ENCODE data around the gene GNB1.
"Not testable (repeated sequence)": the region's sequence is repeated elsewhere in the genome, so short reads cannot be mapped to it uniquely, and the experiment has no call there.

GNB1 gene

DNA sequence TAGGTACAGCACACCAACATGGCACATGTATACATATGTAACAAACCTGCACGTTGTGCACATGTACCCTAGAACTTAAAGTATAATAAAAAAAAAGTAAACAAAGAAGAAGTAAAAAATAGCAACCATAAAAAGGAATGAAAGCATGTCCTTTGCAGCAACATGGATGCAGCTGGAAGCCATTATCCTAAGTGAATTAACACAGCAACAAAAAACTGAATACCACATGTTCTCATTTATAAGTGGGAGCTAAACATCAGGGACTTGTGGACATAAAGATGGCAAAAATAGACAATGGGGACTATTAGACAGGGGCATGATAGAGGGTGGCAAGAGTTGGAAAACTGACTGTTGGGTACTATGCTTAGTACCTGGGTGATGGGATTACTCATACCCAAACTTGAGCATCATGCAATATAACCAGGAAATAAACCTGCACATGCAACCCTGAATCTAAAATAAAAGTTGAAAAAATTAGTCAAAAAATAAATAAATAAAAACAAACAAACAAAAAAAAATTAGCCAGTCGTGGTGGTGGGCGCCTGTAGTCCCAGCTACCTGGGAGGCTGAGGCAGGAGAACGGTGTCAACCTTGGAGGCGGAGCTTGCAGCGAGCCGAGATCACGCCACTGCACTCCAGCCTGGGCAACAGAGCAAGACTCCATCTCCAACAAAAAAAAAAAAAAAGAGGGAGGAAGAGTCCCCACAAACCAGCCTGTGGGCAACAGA lies 30.8 kb downstream of the GNB1 start:
- DNase-seq (ENCODE audit: low read depth, low spot score), result not testable (repeated sequence)

DNA sequence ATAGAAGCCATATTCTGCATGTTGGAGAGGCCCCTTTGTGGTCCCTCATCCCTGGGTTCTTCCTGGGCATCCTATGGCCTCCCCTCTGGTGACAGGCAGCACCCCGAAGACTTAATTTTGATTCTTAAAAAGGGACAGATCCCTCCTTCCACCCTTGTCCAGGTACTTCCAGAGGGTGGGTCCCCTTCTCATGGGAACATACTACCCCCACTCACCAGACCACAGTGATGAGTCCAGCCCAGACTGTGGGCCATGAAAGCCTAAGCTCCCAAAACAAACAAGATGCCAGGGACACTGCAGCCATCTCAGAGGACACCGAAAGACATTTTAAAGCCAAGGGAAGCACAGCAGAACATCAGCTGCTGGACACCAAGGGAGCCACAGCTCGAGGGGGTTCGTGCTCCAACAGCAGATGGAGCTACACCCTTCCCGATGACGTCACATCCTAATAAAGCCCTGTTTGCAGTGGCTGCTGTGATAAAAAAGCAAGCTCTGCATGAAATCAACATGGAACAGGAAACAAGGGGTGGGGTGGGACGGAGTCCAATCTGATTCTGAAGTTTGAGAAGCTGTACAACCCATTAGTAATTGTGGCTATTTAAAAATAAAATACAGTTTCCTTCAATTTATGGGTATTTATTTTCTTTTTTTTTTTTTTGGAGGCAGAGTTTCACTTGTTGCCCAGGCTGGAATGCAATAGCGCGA lies 32.4 kb downstream of the GNB1 start:
- DNase-seq (ENCODE audit: low read depth, low spot score), result no peak

DNA sequence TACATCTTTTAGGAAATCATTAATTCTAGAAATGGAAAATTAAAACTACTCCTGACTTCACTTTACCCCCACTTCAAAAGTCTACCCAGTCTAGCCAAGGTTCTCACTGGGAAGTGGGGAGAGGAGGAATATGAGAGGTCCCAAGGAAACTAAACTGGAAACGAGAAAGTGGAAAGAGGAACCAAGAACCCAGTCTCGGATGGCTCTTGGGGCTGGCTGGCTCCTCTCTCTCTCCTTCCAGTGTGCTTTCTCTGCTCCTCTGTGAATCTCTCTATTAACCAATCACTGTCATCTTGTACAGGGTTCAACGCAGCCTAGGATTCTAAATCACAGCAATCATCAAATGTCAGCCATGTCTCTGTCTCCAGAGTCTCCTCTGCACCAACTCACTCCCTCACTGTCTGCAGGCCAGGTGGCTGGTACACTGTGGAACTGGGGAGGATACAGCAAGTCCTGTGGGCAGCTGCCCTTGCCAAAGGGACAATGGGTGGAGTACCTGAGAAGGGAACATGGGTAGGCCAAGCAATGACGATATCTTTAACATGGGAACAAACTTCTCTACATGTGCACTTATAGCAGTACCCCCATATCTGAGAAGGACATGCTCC lies 33.7 kb downstream of the GNB1 start:
- DNase-seq (ENCODE audit: low read depth, low spot score), result no peak

DNA sequence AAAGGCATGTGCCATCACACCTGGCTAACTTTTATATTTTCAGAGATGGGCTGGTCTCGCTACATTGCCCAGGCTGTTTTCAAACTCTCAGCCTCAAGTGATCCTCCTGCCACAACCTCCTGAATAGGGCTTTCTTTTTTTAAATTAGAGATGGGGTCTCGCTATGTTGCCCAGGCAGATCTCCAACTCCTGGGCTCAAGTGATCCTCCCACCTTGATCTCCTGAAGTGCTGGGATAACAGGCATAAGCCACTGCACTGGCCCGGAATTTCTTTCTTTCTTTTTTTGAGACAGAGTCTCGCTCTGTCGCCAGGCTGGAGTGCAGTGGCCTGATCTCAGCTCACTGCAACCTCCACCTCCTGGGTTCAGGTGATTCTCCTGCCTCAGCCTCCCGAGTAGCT lies 34.7 kb downstream of the GNB1 start:
- not testable (repeated sequence) for DNase-seq (ENCODE audit: low read depth, low spot score)

DNA sequence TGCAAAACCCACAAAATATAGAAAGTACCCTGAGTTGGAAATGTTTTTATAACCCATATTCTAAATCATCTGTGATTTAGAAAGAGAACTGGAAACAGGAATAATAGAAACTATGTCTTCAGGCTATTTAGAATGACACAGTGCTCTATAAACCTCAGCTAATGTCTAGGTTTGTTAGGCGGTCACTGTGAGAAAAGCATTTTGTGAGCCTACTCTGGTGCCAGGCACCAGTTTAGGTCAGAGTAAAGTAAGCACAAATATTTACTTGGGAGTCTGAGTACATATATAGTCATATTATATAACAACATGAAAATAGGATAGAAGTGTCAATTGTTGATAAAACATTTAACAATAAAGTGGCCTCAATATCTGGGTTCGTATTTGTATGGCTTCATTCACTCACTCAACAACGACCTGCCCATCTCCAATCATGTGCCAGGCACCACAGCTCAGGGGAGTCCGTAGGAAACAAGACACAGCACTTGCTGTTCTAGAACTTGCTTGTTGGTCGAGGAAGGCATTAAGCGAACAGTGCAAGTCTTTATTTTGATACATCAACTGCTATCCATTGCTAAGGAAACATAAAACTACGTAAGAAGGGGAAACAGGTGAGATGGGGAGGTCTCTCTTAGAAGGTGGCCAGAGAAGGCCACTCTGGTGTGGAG lies 37.2 kb downstream of the GNB1 start:
- no peak for DNase-seq (ENCODE audit: low read depth, low spot score)

DNA sequence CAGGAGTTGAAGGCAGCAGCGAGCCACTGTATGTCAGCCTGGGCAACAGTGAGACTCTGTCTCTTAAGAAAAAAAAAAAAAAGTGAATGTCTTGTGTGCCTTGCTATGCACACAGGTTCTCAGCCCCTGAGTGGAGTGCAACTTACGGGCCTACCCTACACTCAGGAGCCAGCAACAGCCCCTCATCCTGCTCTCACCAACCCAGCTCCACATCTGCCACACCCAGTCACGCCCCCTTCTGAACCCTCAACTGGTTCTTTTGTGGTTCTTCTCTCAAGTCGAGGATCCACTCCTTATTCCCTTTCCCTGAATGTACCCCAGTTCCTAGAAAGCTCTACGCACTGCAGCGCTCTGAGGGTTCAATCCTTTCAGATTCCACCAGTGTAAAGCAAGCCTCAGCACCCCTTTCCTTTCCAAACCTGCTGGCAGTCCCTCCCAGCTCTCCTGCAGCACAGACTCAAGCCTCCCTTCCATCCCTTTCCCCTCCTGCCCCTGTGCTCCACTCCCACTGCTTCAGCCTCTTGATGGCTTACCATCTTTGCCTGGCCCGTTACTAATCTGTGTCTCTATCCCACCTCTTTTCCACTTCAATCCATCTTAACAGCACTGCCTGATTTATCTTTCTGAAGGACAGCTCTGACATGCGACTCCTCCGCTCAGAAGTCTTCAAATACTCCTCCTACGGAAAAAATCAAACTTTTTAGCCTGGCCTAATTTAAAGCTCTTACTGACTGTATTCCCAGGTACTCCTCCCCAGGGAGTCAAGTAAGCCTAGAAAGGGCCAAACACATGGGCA lies 38.1 kb downstream of the GNB1 start:
- no peak for DNase-seq (ENCODE audit: low read depth, low spot score)

DNA sequence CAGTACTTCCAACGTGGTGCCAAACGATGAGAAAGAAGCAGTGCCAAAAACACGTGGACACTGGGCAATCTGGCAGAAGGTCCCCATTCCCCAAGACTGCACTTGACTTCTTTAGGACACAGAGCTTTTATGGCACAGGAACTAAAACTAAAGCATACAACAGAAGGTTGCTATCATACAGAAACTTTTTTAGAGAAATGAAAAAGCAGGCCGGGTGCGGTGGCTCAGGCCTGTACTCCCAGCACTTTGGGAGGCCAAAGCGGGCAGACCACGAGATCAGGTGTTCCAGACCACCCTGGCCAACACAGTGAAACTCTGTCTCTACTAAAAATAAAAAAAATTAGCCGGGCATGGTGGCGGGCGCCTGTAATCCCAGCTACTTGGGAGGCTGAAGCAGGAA lies 43.0 kb downstream of the GNB1 start:
- no peak for DNase-seq (ENCODE audit: low read depth, low spot score)

DNA sequence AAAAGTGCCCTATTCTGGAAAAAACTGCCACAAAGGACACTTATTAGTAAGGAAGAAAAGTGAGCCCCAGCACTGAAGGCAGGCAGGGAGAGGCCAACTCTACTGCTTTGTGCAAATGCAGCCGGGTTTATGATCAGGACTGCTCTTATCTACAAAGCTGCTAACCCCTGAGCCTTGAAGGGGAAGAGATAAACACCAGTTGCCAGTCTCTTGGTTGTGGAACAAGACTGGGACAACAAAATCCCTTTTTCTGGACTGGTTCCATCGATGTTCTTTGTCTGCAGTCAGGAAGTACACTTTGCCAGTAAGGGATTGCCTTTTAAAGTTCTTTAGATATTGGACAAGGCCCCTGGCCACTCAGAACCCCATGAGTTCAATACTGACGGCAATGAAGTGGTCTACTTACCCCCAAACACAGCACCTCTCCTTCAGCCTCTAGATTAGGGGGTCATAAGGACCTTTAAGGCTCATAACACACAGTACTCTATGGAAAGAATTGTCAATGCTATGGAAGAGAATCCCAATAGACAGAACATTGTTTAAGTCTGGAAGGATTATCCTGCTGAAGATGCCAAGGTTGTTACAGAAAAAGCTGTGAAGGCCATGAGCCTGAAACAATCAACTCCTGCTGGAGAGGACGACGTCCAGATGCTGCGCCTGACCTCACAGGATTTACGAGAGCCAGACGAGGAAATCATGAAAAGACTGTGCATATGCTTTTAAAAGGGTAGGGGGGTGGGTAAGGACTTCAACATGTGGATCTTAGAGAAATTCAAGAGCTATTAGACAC lies 43.6 kb downstream of the GNB1 start:
- no peak for DNase-seq (ENCODE audit: low read depth, low spot score)

DNA sequence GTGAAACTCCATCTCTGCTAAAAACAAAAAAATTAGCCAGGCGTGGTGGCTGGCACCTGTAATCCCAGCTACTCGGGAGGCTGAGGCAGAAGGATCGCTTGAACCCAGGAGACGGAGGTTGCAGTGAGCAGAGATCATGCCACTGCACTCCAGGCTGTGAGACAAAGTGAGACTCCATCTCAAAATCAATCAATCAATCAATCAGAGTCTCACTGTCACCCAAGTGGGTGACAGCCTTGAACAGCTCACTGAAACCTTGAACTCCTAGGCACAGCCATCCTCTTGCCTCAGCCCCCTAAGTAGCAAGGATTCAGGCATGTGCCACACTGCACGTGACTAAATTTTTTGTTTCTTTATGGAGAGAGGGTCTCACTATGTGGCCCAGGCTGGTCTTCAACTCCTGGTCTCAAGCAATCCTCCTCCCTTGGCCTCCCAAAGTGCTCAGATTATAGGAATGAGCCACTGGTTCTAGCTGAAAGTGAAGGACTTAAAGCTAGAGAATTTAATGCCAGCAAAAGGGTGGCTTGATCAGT lies 44.4 kb downstream of the GNB1 start:
- DNase-seq (ENCODE audit: low read depth, low spot score), result no peak

DNA sequence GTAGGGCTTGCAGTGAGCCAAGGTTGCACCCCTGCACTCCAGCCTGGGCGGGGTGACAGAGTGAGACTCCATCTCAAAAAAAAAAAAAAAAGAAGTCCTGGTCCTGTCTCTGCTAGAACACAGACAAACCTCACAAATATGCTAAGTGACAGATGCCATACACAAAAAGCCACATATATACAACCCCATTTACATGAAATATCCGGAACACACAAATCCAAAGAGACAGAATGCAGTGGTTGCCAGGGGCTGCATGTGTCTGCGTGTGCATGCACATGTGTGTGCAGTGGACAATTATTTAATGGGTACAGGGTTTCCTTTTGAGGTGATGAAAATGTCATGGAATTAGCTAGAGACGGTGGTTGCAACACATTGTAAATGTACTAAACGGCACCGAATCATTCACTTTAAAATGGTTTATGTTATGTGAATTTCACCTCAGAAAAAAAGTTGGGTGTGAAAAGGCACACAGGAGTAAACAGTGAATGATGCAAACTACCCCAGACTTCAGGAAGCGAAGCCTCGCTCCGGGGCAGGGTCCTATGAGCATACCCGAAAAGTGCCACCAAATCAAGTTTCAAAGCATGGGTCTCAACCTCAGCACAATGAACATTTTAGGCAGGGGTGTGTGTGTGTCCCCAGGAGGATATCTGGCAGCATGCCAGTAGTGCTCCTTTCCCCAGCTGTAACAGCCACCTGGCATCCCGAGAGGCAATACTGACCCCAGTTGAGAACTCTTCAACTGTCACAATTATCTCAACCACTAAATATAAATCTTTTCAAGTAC lies 48.3 kb downstream of the GNB1 start:
- DNase-seq (ENCODE audit: low read depth, low spot score), result no peak

DNA sequence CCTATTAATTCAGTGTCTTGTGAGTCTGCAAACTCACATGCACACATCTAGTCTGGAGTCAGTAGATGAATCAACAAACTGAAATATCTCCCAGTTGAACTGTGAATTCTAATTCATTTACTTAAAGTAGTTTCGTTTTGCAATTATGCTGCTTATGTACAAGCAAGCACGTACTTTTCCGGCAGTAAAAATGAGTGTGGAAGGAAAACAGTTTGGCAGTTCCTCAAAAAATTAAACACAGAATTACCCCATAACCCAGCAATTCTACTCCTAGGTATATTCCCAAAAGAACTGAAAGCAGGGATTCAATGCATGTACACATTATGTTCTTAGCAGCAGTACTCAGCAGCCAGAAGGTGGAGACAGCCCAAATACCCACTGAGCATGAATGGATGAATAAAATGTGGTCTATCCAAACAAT lies 49.3 kb downstream of the GNB1 start:
- no peak for DNase-seq (ENCODE audit: low read depth, low spot score)

DNA sequence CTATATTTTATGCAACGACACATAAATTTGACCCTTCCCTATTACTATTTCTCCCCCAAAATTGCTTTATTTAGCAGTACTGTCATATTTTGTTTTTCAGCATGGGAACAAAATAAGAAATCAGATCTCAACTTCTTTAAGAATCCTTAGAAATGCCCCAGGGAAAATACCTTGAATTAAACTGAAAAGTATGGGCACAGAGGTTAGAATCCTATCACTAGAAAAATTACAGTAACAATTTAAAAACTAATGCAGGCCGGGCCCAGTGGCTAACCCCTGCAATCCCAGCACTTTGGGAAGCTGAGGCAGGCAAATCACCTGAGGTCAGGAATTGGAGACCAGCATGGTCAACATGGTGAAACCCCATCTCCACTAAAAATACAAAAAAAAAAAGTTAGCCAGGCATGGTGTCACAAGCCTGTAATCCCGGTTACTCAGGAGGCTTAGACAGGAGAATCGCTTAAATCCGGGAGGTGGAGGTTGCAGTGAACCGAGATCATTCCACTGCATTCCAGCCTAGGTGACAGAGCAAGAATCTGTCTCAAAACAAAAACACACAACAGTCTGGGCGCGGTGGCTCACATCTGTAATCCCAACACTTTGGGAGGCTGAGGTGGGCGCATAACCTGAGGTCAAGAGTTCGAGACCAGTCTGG lies 51.4 kb downstream of the GNB1 start:
- no peak for DNase-seq (ENCODE audit: low read depth, low spot score)

DNA sequence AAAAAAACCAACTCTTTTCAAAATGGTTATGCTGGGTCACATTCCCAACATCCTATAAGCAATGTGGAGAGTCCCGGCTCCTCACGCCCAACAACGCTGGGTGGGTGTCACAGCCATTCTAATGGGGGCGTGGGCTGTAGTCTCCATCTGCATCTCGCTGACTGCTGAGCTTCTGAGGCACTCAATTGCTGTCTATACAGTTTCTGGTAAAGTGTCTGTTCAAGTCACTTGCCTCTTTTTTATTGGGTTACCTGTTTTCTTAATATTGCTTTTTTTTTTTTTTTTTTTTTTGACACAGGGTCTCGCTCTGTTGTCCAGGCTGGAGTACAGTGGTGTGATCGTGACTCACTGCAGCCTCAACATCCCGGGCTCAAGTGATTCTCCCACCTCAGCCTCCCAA lies 54.8 kb downstream of the GNB1 start:
- DNase-seq (ENCODE audit: low read depth, low spot score), result no peak

DNA sequence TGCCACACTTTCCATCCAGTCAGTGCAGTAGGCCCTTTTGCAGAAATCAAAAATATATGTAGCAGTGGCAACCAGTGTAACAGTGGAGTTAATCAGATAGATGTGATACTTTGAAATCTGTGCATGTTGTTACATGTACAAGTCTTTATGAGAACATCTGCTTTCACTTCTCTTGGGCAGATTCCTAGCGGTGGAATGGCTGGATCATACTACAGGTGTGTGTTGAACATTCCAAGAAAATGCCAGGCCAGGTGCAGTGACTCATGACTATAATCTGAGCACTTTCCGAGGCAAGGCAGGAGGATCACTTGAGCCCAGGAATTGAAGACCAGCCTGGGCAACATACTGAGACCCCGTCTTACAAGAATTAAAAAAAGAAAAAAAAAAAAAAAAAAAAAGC lies 55.3 kb downstream of the GNB1 start:
- DNase-seq (ENCODE audit: low read depth, low spot score), result no peak

DNA sequence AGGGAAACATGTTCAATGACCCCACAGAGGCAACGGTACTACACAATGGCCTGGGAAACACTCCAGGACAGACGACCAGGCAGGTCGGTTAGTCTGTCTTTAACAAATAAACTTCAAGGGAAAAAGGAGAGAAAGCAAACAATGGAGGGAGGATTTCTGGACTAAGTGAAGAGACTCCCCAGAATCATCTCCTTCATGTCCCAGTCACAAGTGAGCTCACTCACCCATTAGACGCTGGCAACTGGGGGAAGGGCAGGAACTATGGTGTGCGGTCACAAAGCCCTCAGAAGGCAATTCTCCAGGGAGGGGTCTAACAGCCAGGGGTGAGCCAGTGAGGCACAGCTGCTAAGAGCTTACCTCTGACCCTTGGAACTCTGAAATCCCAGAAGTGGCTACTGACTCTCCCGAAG lies 57.0 kb downstream of the GNB1 start:
- DNase-seq (ENCODE audit: low read depth, low spot score), result no peak

DNA sequence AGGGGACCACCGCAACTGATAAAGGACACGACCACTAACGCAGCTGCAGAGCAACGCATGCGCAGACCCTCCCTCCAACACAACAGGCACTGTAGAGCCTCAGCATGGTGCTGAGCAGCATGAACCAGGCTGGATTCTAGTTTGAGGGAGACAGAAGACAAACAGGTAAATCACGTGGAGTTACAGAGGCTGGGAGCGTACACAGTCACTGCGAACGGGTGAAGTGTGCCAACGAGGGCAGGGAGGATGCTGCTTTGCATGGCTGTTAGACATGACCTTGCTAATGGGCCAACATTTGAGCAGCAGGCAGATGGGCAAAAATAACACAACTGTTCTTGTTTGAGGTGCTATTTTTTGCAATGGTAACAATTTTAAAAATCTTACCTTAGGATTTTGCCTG lies 57.4 kb downstream of the GNB1 start:
- no peak for DNase-seq (ENCODE audit: low read depth, low spot score)

DNA sequence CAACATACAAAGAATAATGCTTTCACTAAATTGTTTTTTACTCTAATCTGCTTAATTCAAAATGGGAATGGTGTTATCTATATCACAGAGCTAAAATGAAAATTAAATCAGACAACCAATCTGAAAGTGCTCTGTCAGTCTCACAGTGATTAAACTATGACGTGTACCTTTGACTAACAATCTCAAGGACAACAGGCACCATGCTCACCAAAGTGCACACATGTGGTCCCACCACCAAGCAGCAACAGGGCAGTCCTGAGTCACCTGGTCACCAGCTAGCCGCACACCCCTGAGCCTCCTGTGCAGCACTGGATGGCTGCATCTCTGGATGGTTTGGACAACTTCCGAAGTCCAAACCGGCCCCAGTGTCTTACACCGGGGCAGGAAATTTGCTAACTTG lies 58.1 kb downstream of the GNB1 start:
- no peak for DNase-seq (ENCODE audit: low read depth, low spot score)

DNA sequence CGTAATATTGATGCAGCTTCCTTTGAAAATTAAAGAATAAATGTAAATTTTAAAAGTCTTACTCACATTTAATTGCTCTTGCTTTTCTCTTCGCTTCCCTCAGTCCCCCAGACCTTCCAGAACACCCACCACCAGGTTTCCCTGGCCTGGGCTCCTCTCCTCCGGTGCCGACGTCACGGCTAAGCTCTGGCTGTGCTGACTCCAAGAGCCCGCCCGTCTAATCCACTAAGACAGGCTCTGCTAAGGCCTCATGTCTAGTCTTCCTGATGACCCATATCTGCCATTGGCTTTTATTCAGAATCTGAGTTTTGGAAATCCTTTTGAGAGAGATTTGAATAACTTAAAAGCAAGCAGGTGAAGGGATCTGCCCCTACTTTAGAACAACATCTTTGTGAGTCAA lies 58.7 kb downstream of the GNB1 start:
- no peak for DNase-seq (ENCODE audit: low read depth, low spot score)
